ENCODE results near the gene CYLD.

CYLD gene

GRCh38 chr16:50711862-50712559 is 29.9 kb upstream of the CYLD start:
- peak; percentile 45 for DNase-seq

GRCh38 chr16:50712560-50712898 is 29.4 kb upstream of the CYLD start:
- DNase-seq: no peak

GRCh38 chr16:50712956-50713355 is 28.9 kb upstream of the CYLD start:
- no peak for DNase-seq

GRCh38 chr16:50717091-50717490 is 24.8 kb upstream of the CYLD start:
- DNase-seq: no peak

- no peak for DNase-seq
Observed at GRCh38 chr16:50717494-50717893, 24.4 kb upstream of the CYLD start.

GRCh38 chr16:50718061-50718760 is 23.7 kb upstream of the CYLD start:
- DNase-seq: no peak

GRCh38 chr16:50718761-50719400 is 23.0 kb upstream of the CYLD start:
- no peak for DNase-seq

- DNase-seq: no peak
Observed at GRCh38 chr16:50719401-50720337, 22.2 kb upstream of the CYLD start.

- no peak for DNase-seq
Observed at GRCh38 chr16:50721549-50722404, 20.1 kb upstream of the CYLD start.

GRCh38 chr16:50722405-50722737 is 19.5 kb upstream of the CYLD start:
- DNase-seq: no peak

- no peak for DNase-seq
Observed at GRCh38 chr16:50722960-50723359, 18.9 kb upstream of the CYLD start.

- DNase-seq: no peak
Observed at GRCh38 chr16:50724306-50724705, 17.6 kb upstream of the CYLD start.

- no peak for DNase-seq
Observed at GRCh38 chr16:50731130-50731988, 10.5 kb upstream of the CYLD start.

- DNase-seq: no peak
Observed at GRCh38 chr16:50731989-50732832, 9.7 kb upstream of the CYLD start.

- DNase-seq: no peak
Observed at GRCh38 chr16:50733468-50733867, 8.4 kb upstream of the CYLD start.

- DNase-seq: no peak
Observed at GRCh38 chr16:50735629-50736122, 6.2 kb upstream of the CYLD start.

- no peak for DNase-seq
Observed at GRCh38 chr16:50736448-50736847, 5.4 kb upstream of the CYLD start.

- no peak for DNase-seq
Observed at GRCh38 chr16:50737420-50737959, 4.4 kb upstream of the CYLD start.

- no peak for DNase-seq
Observed at GRCh38 chr16:50739031-50739430, 2.9 kb upstream of the CYLD start.

- no peak for DNase-seq
Observed at GRCh38 chr16:50740736-50741135, 1.1 kb upstream of the CYLD start.
